Activated CD8-positive, alpha-beta memory T cell treated with anti-CD3 and anti-CD28 coated beads for 4 hours (primary cell): ENCODE measurements around the gene CSAD.
A peak's percentile ranks its signal among the peaks of the same experiment; 100 is the strongest.

Experiments used
- DNase-seq, 2 donors: peaks; one replicate each; pipeline ENCODE4 v3.0.0-alpha.2; 2020; ENCODE audit warnings: low read depth in 2 of 2

CSAD gene, protein sequence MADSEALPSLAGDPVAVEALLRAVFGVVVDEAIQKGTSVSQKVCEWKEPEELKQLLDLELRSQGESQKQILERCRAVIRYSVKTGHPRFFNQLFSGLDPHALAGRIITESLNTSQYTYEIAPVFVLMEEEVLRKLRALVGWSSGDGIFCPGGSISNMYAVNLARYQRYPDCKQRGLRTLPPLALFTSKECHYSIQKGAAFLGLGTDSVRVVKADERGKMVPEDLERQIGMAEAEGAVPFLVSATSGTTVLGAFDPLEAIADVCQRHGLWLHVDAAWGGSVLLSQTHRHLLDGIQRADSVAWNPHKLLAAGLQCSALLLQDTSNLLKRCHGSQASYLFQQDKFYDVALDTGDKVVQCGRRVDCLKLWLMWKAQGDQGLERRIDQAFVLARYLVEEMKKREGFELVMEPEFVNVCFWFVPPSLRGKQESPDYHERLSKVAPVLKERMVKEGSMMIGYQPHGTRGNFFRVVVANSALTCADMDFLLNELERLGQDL

DNA sequence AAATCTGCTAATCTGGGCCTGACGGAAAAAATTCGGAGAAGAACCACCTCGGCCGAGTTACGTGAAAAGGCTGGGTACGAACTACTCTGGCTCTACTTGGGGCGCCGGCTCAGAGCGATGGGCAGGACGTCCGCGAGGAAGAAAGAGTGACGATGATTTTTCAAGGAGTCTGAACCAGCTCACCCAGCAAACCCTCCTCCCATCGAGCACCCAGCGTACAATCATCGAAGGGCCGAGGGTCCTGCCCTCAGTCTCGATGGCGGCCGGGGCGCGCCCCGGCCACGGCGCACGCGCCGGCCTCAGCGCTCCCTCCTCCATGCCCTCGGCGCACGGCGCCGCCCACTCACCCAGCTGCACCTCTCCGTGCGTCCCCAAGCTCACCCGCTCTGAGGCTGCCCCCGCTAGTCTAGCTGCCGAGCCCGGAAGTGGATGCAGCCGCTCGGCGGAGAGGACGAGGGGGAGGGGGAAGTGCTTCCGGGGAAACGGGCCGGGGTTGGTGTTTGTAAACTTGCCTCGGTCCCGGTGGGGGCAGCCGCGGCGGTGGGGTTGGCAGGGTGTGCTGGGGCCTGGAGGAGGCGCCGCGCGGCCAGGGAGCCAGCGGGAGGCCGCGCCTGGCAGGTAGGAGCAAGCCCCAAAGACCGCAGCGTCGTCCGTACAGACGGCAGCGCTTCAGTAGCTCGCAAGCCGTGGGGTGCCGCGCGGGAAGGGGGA lies at the start of gene CSAD, which contains the start of gene ZNF740:
CSAD (minus strand) TSS at position 706 of the 711 bp plus-strand sequence. CDS start 7,455 bp downstream, outside the sequence.
ZNF740 (plus strand) TSS at position 503 of the 711 bp plus-strand sequence. CDS start 1,262 bp downstream, outside the sequence.
- peak; percentile 94 to 98 for DNase-seq

GRCh38 chr12:53230108-53230845 lies 49.6 kb upstream of the CSAD start:
- DNase-seq, result no peak

- DNase-seq, result no peak
These were observed 48.7 kb upstream of the CSAD start for GRCh38 chr12:53229454-53229853.

- DNase-seq, result no peak
These were observed 47.1 kb upstream of the CSAD start for GRCh38 chr12:53227836-53228235.

DNA sequence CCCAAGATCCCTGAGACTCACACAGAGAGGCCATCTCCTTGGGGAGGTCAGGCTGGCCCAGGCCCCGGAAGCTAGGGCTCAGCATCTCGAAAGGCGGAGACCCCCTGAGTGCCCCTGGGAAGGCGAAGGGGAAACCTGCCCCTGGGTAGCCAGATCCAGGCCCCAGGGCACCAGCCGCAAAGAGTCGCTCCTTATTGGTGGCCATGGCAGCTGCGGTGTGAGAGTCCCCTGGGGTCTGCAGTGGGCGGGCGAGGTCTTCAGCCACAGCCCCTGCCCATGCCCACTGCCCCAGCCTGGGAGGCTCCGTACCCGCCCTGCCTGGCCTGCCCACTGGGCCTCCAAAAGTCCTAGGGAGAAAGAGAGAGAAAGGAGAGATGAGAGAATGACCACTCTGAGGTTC lies 46.6 kb upstream of the CSAD start:
- DNase-seq, result no peak

DNA sequence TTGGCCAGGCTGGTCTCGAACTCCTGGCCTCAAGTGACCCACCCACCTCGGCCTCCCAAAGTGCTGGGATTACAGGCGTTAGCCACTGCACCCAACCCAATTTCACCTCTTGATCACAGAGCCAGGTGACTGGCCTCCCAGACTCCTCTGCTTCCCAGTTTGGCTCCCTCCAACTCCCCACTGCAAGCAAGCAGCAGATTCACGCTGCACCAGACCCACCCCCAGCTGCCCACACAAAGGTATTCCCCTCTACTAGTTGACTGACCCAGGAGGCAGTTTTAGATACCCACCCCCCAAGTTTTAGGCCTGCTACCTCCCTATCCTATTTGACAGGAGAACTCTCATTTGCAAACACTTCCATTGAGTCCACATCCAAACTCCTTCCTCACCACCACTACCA lies 46.1 kb upstream of the CSAD start:
- DNase-seq, result no peak

GRCh38 chr12:53225635-53226424 lies 45.1 kb upstream of the CSAD start:
- no peak for DNase-seq

GRCh38 chr12:53224897-53225634 lies 44.3 kb upstream of the CSAD start:
- no peak for DNase-seq

GRCh38 chr12:53224061-53224896 lies 43.6 kb upstream of the CSAD start:
- no peak for DNase-seq

DNA sequence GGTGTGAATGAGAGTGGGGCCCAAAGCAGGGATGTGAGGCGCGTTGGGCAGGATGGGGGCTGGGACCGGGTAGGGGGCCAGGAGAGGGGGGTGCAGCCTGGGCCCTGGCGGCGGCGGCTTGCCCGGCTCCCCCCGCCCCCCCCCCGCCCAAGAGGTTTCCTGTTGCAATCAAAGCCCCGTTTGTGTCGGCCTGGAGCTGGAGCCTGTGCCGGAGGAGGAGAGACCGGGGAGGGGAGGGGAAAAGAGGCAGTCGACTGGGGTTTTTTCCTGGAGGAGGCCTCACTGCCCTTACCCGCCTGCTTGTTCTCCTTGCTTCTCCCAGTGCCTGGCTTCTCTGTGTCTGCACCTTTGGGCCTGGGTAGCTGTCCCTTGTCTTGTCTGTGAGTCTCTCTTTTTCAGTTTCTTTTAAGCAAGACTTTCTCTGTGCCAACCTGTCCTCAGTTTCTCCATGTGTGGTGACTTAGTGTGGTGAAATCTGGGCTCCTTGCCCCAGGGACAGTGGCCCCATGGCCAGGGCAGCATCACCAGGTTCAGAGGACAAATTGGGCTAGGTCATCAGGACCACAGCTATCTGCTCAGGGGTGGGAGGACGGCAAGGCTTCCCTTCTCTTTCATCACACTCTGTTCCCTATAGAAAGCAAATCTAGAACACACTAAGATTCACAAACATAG lies 42.8 kb upstream of the CSAD start:
- no peak for DNase-seq

DNA sequence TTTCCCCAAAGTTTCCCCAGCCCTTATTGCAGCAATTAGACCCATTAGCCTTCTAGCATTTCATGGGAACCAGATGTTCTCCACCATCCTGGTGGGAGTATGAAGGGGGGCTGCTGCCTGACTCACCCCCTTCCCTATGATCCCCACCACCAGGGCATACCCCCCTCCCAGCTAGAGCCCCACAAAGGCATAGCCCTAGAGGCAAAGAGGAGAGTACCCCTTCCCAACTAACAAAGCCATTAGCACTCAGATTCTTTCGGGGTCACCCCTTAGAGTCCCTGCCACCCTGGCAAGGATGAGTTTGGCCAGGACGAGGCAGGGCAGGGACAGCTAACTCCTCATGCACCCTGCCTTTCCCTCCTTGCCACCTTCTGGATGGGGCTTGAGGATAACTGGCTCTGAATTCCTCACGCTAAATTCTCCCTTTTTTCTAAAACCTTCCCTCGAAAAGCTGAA lies 42.1 kb upstream of the CSAD start:
- DNase-seq, result no peak

- no peak for DNase-seq
These were observed 41.5 kb upstream of the CSAD start for GRCh38 chr12:53222170-53222721.

GRCh38 chr12:53221203-53222080 lies 40.7 kb upstream of the CSAD start:
- no peak for DNase-seq

GRCh38 chr12:53220694-53221202 lies 40.0 kb upstream of the CSAD start:
- DNase-seq, result peak; percentile 61 to 65

DNA sequence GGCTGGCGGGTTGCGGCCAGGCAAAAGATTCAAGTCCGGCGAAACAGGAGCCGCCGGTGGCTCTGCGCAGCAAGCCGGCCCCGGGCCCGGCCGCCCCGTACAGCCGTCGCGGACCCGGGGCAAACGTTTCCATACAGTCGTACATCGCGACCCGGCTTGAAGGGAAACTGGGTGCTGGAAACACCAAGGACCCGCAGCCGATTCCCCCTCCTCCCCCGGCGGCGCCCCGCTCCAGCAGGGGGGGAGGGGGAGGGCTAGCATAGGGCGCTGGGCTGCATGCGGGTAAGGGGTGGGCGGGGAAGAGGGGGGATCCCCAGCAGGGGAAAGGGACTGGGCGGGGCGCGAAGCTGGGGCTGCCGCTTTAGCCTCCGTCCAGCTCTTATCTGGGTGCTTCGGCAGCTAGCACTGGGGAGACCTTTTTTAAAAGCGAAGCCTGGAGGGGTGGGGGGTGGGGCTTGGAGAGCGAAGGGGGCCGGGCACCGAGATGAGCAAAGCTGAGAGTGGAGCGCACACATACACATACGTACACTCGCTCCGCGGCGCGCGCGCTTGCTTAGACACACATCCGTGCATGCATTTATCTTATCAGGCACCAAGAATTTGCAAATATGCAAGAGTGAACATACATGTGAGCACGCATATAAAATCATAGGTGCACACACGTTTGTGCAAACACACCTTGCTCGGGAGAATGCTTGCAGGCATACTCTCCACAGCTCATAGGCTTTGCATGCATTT lies 39.4 kb upstream of the CSAD start:
- peak in 1 of 2 donors; percentile 58 for DNase-seq

DNA sequence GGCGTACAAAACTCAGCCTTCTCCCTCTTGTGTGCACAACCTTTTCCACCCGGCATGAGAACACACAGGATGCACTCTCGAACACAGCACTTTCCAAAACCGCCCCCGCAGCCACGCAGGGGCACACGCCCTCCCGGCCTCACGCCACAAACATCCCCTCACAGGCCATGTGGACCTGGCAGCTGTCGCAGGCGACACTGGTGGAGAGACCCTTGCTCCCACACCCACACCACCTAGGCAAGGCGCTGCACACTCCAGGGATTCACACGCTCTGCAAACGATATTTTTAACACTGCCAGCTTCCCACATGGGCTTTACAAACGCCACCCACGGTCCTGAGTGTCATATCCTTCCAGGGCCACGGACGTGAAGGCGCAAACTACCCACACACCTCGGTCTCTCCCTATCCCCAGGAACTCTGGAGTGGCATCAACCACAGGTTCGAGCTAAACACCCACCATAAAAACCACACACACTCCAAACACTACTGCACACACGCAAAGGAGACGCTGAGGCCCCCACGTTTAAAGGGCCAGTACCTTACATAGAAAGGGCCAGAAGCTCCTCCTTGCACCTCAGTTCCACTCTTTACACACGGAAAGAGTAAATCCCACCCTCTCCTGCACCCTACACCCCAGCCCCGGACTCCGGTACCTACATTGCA lies 38.7 kb upstream of the CSAD start:
- peak; percentile 52 to 61 for DNase-seq
